Right atrium auricular region (tissue), 2 donors: ENCODE results near the gene RASGRP3. TPM values are rescaled to one million over a fixed set of nuclear protein-coding genes. Genes with fewer than 3 reads are reported as not detected.

Experiments used
- DNase-seq: peaks from one replicate; pipeline ENCODE4 v3.0.0-alpha.2; 2019; ENCODE audit warnings: low spot score
- H3K27ac ChIP-seq, 2 donors: fragments of 200-600 bp; sonication (generic); 1 replicate in 1 of 2; 2 replicates in 1 of 2; pipeline ENCODE4 v1.5.1; 2016 to 2019
- H3K27me3 ChIP-seq, 2 donors: fragments of 200-600 bp; sonication (generic); one replicate each; pipeline versions ENCODE4 v1.5.1 to v1.6.0; 2017 to 2019
- H3K36me3 ChIP-seq: fragments of 200-600 bp; sonication (generic); one replicate; pipeline ENCODE4 v1.5.1; 2016
- H3K4me1 ChIP-seq, 2 donors: fragments of 200-600 bp; sonication (generic); one replicate each; pipeline versions ENCODE4 v1.5.1 to v1.6.0; 2017 to 2019
- H3K4me3 ChIP-seq, 2 donors: fragments of 200-600 bp; sonication (generic); 1 replicate in 1 of 2; 2 replicates in 1 of 2; pipeline ENCODE4 v1.5.1; 2017 to 2019; ENCODE audit warnings: mild to moderate bottlenecking in 1 of 2, moderate library complexity in 1 of 2
- H3K9me3 ChIP-seq, 2 donors: fragments of 200-600 bp; sonication (generic); one replicate each; pipeline ENCODE4 v1.5.1; 2019
- CTCF ChIP-seq, 2 donors: fragments of 200-600 bp; sonication (generic); IDR thresholded peaks; one replicate each; pipeline ENCODE4 v1.5.1; 2019; ENCODE audit warnings: antibody characterized with exemption in 2 of 2
- total RNA-seq, 2 donors: library from RNA; depleted of rRNA; stranded (reverse); fragments of >200 nt; gene quantifications; one replicate each; pipeline ENCODE4 v1.1.0, GENCODE V29; 2016

RASGRP3 gene
- total RNA-seq, 2 donors from 2014 or later: 50.0 to 56.3 TPM

DNA sequence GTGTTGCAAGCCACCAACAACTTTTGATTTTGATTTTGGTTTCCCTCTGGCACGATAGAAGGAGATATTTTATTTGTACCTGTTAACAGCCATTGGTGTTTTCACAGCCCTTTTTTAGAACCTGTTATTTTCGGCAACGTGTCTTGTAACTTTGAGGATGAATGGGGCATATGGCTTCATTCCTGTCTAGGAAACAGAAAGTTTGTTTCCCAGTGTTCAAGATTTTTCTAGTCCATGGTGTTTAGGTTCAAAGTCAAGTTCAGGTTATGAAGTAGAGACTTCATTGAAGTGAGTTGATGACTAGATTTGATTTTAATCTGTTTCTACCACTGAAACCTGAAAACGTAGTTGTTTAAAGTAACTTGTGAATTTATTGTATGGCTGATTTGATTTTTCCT, 343 bp downstream of the RASGRP3 start:
- Histone ChIP-seq H3K27me3 (no peaks in the 10 kb centered on the region), H3K4me3 (peak overlapping the region; percentile 56 to 61), H3K27ac (peak overlapping the region; percentile 94 to 98), H3K36me3 (no peaks in the 10 kb centered on the region), H3K4me1 (peaks cover 0 to 48% of the 10 kb centered on the region in 2 donors), H3K9me3 (no peaks in the 10 kb centered on the region)
- DNase-seq: no peak
- TF ChIP-seq CTCF (IDR thresholded peaks at IDR 0.05): no peak

GRCh38 chr2:33477473-33478468, 1.3 kb downstream of the RASGRP3 start:
- Histone ChIP-seq H3K4me3 (peak overlapping the region; percentile 56 to 61), H3K27ac (peak overlapping the region; percentile 94 to 98), H3K4me1 (peaks cover 0 to 58% of the 10 kb centered on the region in 2 donors), H3K9me3 (no peaks in the 10 kb centered on the region), H3K27me3 (no peaks in the 10 kb centered on the region), H3K36me3 (no peaks in the 10 kb centered on the region)
- peak; percentile 70 for DNase-seq
- TF ChIP-seq CTCF (IDR thresholded peaks at IDR 0.05): no peak

GRCh38 chr2:33478968-33479731, 2.7 kb downstream of the RASGRP3 start:
- no peak for DNase-seq
- H3K9me3 ChIP-seq: no peaks in the 10 kb centered on the region
- peak overlapping the region; percentile 6 to 18 for H3K4me3 ChIP-seq
- H3K4me1 ChIP-seq: peaks cover 0 to 65% of the 10 kb centered on the region in 2 donors
- H3K27me3 ChIP-seq: no peaks in the 10 kb centered on the region
- H3K27ac ChIP-seq: peak overlapping the region; percentile 94 to 98
- no peak for TF ChIP-seq CTCF (IDR thresholded peaks at IDR 0.05)
- H3K36me3 ChIP-seq: no peaks in the 10 kb centered on the region

DNA sequence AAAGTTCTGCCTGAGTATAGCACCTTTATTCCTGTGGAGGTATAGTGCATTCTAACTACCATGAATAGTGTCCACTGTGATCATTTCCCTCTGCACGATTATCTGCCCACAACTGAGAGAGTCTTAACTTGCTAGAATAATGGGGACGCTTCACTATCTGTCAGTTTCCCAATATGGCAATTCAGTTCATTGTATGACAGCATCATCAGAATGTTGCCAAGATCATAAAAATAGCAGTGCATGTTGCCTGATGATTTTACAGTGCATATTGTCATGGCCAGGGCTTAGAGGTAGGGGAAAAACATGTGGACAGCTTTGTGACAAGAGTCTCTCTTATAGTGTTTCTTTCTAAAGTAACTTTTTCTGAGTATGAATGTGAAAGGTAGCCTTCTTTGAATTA, 6.1 kb downstream of the RASGRP3 start:
- Histone ChIP-seq H3K36me3 (no peaks in the 10 kb centered on the region), H3K9me3 (peaks cover 0 to 13% of the 10 kb centered on the region in 2 donors), H3K4me1 (peaks cover 0 to 58% of the 10 kb centered on the region in 2 donors), H3K27ac (peak overlapping the region; percentile 94 to 98), H3K4me3 (no peak overlapping the region), H3K27me3 (no peaks in the 10 kb centered on the region)
- DNase-seq: no peak
- TF ChIP-seq CTCF (IDR thresholded peaks at IDR 0.05): no peak

- TF ChIP-seq CTCF (IDR thresholded peaks at IDR 0.05): no peak
- Histone ChIP-seq H3K9me3 (peaks cover 0 to 13% of the 10 kb centered on the region in 2 donors), H3K27me3 (no peaks in the 10 kb centered on the region), H3K4me1 (peaks cover 0 to 43% of the 10 kb centered on the region in 2 donors), H3K36me3 (no peaks in the 10 kb centered on the region), H3K4me3 (no peak overlapping the region), H3K27ac (peak overlapping the region; percentile 58 to 98)
- DNase-seq: no peak
Measured at GRCh38 chr2:33484042-33484621, 7.7 kb downstream of the RASGRP3 start.
